Activated gamma-delta T cell treated with Interleukin-2 at 50 U/mL for 16 hours (primary cell): ENCODE results near the gene SSX7.
"Not testable (repeated sequence)": the region's sequence is repeated elsewhere in the genome, so short reads cannot be mapped to it uniquely, and the experiment has no call there.

Experiments
- DNase-seq: peaks from one replicate; pipeline ENCODE4 v3.0.0-alpha.2; 2020

The SSX7 gene

GRCh38 chrX:52654800-52655199 is at the start of gene SSX7:
Gene SSX7, minus strand, starts transcription at chrX:52654900. Its CDS starts 1,428 bp downstream, at chrX:52653472.
- not testable (repeated sequence) for DNase-seq

GRCh38 chrX:52692034-52692433 is 37.3 kb upstream of the SSX7 start:
- not testable (repeated sequence) for DNase-seq

GRCh38 chrX:52662218-52662617 is 7.5 kb upstream of the SSX7 start:
- not testable (repeated sequence) for DNase-seq

GRCh38 chrX:52655475-52655874 is 775 bp upstream of the SSX7 start:
- not testable (repeated sequence) for DNase-seq

GRCh38 chrX:52650676-52651075 is 4.0 kb downstream of the SSX7 start:
- DNase-seq, result not testable (repeated sequence)

- not testable (repeated sequence) for DNase-seq
These were observed 5.7 kb downstream of the SSX7 start for GRCh38 chrX:52648956-52649355.

- DNase-seq, result not testable (repeated sequence)
These were observed 26.2 kb downstream of the SSX7 start for GRCh38 chrX:52628483-52628882.

GRCh38 chrX:52620661-52621060 is 34.0 kb downstream of the SSX7 start:
- not testable (repeated sequence) for DNase-seq

- no peak for DNase-seq
These were observed 45.7 kb downstream of the SSX7 start for GRCh38 chrX:52608961-52609360.

- not testable (repeated sequence) for DNase-seq
These were observed 51.5 kb downstream of the SSX7 start for GRCh38 chrX:52603151-52603550.

- no peak for DNase-seq
These were observed 55.8 kb downstream of the SSX7 start for GRCh38 chrX:52598886-52599285.

GRCh38 chrX:52594658-52595057 is 60.0 kb downstream of the SSX7 start:
- DNase-seq, result no peak
